Activated T-cell treated with anti-CD3 and anti-CD28 coated beads, Interleukin-2, amount 50 U/mL, for 72 hours (primary cell): ENCODE results near the gene OBSCN. TPM values are rescaled to one million over a fixed set of nuclear protein-coding genes. Genes with fewer than 3 reads are reported as not detected.

ENCODE experiments used
- ATAC-seq, 2 donors: fragments of 150-1000 bp; cut with Tn5 transposase; replicated peaks in 1 of 2; 2 replicates each; pipeline ENCODE4 v1.10.0; 2021; ENCODE audit warnings: moderate library complexity in 2 of 2, mild to moderate bottlenecking in 1 of 2
- DNase-seq, 2 donors: peaks; one replicate each; pipeline ENCODE4 v3.0.0; 2021 to 2022; ENCODE audit warnings: mixed read lengths in 1 of 2
- H3K27ac Mint-ChIP-seq: one replicate; pipeline ENCODE4 v1.8.0; 2022; ENCODE audit warnings: mild to moderate bottlenecking, moderate library complexity, mixed read lengths
- H3K27me3 Mint-ChIP-seq: one replicate; pipeline ENCODE4 v1.8.0; 2022; ENCODE audit warnings: low read depth, mixed read lengths
- H3K36me3 Mint-ChIP-seq, 2 donors: one replicate each; pipeline ENCODE4 v1.8.0; 2022; ENCODE audit warnings: mixed read lengths in 2 of 2, mild to moderate bottlenecking in 1 of 2; ENCODE audit not compliant: insufficient read depth in 2 of 2
- H3K4me1 Mint-ChIP-seq: one replicate; pipeline ENCODE4 v1.8.0; 2022; ENCODE audit warnings: low read depth, mixed read lengths
- H3K4me3 Mint-ChIP-seq, 2 donors: one replicate each; pipeline ENCODE4 v1.8.0; 2022; ENCODE audit warnings: mild to moderate bottlenecking in 2 of 2, mixed read lengths in 2 of 2, moderate library complexity in 2 of 2
- H3K9me3 Mint-ChIP-seq, 2 donors: one replicate each; pipeline ENCODE4 v1.8.0; 2022; ENCODE audit warnings: mixed read lengths in 2 of 2
- total RNA-seq, 2 donors: library from RNA; stranded (reverse); gene quantifications; one replicate each; pipeline ENCODE4 v1.2.3, GENCODE V29; 2022

OBSCN gene
- total RNA-seq, 2 donors from 2014 or later = 25.0 to 27.7 TPM

DNA sequence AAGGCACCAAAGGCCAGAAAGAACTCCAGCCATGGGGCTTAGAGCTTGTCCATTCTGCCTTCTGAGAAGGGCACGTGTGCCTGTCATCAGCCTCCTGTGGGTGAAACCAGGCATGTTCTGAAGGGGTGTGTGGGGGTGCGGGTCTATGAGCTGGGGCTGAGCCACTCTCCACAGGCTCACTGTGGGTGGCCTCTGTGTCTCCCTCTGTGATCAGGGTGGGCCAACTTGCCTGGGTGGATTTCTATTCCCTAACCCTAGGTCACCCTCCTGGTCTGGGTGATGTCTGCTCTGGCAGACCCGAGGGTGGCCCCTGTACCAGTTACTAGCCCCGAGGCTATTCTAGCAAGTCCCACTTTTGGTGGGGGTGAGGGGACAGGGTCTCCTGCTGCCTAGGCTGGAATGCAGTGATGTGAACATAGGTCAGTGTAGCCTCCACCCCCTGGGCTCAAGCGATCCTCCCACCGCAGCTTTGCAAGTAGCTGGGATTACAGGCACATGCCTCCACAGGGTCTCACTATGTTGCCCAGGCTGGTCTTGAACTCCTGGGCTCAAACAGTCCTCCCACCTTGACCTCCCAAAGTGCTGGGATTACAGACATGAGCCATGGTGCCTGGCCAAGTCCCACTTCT lies 104.4 kb downstream of the OBSCN start:
- Mint-ChIP-seq H3K27me3 (no peaks in the 10 kb centered on the region), H3K36me3 (peaks cover 0 to 3% of the 10 kb centered on the region in 2 donors), H3K27ac (no peak overlapping the region), H3K4me1 (no peaks in the 10 kb centered on the region), H3K4me3 (no peak overlapping the region), H3K9me3 (peaks cover 0 to 3% of the 10 kb centered on the region in 2 donors)
- no peak for DNase-seq
- no peak for ATAC-seq

DNA sequence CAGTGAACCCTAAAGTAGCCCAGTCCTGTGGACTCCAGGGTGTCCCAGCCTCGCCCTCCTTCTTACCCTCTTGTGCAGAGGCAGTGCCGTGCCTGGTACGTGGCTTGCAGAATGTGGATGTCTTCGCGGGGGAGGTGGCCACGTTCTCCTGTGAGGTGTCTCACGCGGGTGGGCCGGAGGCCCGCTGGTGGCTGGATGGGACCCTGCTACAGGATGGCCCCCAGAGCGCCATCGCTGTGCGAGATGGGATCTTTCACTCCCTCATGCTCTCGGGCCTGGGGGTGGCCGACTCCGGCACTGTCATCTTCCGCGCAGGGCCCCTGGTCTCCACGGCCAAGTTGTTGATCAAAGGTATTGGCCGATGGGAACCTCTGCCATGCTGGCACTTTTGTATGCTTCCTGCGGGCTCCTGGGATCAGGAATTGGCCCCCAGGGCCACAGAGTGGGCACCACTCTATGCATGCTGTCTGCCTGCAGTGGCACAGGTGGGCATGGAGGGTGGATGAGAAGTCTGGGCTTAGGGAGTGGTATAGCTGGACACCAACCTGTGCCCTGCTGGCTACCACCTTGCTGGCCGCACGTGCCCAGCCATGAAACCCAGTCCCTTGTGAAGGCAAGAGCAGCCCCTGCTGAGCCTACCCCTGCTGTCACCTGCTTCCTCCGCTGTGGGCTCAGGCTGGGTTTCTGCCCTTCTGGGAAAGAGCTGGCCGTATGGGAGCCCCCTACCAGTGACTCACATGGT lies 105.9 kb downstream of the OBSCN start:
- ATAC-seq = no peak
- H3K4me3 Mint-ChIP-seq = no peak overlapping the region
- H3K36me3 Mint-ChIP-seq = peaks cover 0 to 3% of the 10 kb centered on the region in 2 donors
- no peak overlapping the region for H3K27ac Mint-ChIP-seq
- no peaks in the 10 kb centered on the region for H3K27me3 Mint-ChIP-seq
- H3K9me3 Mint-ChIP-seq = peaks cover 0 to 3% of the 10 kb centered on the region in 2 donors
- no peak for DNase-seq
- no peaks in the 10 kb centered on the region for H3K4me1 Mint-ChIP-seq

DNA sequence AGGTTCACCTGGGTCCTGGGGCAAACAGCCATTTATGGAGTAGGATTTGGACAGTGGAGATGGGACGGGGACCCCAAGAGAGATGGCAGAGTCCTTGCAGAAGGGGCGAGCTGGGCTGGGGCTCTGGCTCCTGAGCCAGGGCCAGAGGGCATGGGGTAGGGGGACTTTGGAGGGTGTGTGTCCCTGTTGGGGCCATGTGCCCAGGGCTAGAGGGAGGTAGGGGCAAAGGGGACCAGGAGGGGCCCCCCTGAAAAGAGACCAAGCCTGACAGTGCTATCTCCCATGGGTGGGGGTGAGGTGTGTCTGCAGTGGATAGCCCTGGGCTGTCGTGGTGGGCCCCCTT lies 106.4 kb downstream of the OBSCN start:
- DNase-seq = no peak
- H3K36me3 Mint-ChIP-seq = peaks cover 0 to 3% of the 10 kb centered on the region in 2 donors
- peaks cover 0 to 3% of the 10 kb centered on the region in 2 donors for H3K9me3 Mint-ChIP-seq
- no peak overlapping the region for H3K4me3 Mint-ChIP-seq
- H3K27ac Mint-ChIP-seq = no peak overlapping the region
- no peak for ATAC-seq
- H3K27me3 Mint-ChIP-seq = no peaks in the 10 kb centered on the region
- H3K4me1 Mint-ChIP-seq = no peaks in the 10 kb centered on the region

DNA sequence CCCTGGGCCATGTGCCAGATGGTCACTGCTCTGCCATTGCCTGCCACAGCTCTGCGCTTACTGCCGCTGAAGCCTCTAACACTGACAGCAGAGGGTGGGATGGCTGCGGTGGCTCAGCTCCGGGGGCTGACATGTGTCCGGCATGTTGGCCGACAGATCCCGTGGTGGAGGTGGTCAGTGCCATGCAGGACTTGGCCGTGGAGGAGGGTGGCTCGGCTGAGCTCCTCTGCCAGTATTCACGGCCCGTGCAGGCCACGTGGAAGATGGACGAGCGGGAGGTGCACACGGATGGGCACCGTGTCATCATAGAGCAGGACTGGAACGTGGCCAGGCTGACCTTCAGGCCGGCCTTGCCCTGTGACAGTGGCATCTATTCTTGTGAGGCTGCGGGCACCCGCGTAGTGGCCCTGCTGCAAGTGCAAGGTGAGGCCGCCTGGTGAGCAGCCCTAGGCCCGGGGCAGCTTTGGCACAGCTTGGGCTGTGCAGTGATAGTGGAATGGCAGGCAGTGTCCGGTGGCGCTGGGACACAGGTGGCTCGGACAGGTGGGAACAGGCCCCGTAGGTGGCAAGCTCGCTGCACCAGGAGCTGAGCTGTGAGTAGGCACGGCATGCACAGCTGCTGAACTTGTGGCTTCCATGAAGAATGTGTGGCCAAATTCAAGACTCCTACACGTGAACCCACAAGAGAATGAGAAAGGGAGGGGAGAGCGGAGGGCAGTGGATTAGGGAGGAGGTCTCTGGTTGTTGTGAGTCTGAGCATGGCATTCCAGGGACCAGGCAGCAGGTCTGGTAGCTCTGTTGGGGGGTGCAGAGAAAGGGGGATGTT lies 107.0 kb downstream of the OBSCN start:
- no peaks in the 10 kb centered on the region for H3K4me1 Mint-ChIP-seq
- H3K36me3 Mint-ChIP-seq = peaks cover 0 to 3% of the 10 kb centered on the region in 2 donors
- ATAC-seq (no peak), DNase-seq (no peak)
- H3K9me3 Mint-ChIP-seq = peaks cover 0 to 3% of the 10 kb centered on the region in 2 donors
- no peak overlapping the region for H3K4me3 Mint-ChIP-seq
- no peaks in the 10 kb centered on the region for H3K27me3 Mint-ChIP-seq
- H3K27ac Mint-ChIP-seq = no peak overlapping the region

DNA sequence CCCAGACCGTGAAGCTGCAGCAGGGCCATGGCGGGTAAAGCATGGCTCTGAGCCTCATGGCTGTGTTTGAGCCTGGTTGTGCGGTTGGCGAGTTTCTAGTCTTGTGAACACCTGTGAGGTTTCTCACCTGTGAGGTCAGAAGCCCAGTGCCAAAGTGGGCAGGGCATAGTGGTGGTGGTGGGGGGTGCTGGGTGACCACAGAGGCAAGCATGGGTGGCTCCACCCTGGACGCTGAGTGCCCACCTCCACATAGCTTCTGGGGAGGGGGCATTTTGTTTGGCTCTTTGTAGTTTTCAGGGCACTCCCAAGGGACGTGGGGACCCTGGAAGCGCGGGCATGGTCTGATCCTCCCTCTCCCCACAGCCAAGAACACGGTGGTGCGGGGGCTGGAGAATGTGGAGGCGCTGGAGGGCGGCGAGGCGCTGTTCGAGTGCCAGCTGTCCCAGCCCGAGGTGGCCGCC lies 107.7 kb downstream of the OBSCN start:
- no peak overlapping the region for H3K27ac Mint-ChIP-seq
- no peak for ATAC-seq

DNA sequence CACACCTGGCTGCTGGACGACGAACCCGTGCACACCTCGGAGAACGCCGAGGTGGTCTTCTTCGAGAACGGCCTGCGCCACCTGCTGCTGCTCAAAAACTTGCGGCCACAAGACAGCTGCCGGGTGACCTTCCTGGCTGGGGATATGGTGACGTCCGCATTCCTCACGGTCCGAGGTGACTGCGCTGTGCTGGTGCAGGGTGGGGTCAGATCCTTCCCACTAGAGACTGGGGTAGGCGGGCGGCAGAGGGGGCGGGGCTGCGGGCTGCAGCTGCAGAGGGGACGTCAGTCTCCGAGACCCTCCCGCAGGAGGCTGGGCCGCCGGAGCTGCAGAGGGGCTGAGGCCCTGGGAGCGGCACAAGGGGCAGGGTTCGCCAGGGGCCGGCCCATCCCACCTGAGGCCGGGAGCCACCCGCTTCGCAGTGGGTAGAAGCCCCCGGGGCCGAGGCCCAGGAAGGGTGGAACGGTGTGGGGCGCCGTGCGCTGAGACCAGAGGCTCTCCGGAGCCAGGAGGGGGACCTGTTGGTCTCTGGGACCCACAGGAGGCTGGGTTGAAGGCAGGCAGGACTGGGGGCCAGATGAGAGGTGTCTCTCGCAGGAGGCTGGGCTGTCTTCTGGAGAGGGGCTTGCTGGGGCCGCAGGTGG lies 108.2 kb downstream of the OBSCN start:
- H3K4me3 Mint-ChIP-seq = no peak overlapping the region
- DNase-seq (no peak), ATAC-seq (no peak)
- no peaks in the 10 kb centered on the region for H3K4me1 Mint-ChIP-seq
- peaks cover 0 to 3% of the 10 kb centered on the region in 2 donors for H3K9me3 Mint-ChIP-seq
- no peak overlapping the region for H3K27ac Mint-ChIP-seq
- H3K27me3 Mint-ChIP-seq = no peaks in the 10 kb centered on the region
- H3K36me3 Mint-ChIP-seq = peaks cover 0 to 3% of the 10 kb centered on the region in 2 donors

More for the DNA sequence above, 107.7 kb downstream of the OBSCN start:
- no peaks in the 10 kb centered on the region for H3K4me1 Mint-ChIP-seq
- no peaks in the 10 kb centered on the region for H3K27me3 Mint-ChIP-seq
- H3K36me3 Mint-ChIP-seq = peaks cover 0 to 3% of the 10 kb centered on the region in 2 donors
- no peak for DNase-seq
- peaks cover 0 to 3% of the 10 kb centered on the region in 2 donors for H3K9me3 Mint-ChIP-seq
- H3K4me3 Mint-ChIP-seq = no peak overlapping the region

DNA sequence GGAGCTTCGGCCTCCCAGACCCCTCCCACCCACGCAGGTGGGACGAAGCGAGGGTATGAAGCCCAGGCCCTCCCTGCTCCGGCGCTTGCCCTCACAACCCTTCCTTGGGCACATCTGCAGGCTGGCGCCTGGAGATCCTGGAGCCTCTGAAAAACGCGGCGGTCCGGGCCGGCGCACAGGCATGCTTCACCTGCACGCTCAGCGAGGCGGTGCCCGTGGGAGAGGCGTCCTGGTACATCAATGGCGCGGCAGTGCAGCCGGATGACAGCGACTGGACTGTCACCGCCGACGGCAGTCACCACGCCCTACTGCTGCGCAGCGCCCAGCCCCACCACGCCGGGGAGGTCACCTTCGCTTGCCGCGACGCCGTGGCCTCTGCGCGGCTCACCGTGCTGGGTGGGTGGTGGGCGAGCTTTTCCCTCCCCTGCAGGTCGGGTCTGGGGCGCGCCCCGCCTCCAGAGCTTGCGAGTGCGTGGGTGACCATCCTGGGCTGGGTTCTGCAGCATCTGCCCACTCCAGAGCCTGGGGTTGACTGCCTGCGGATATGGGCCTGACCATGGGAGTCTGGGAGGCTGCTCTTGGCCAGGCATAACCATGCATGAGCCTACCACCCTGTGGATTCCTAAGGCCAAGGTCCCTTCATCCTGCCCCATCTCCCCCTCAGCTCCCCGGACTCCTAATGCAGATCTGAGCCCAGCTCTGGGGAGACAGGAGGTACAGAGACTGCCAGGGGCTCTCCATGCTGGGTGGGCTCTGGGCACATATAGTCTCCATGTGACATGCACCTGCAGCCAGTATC lies 108.9 kb downstream of the OBSCN start:
- Mint-ChIP-seq H3K27ac (no peak overlapping the region), H3K9me3 (peaks cover 0 to 3% of the 10 kb centered on the region in 2 donors), H3K36me3 (peaks cover 0 to 3% of the 10 kb centered on the region in 2 donors), H3K4me3 (no peak overlapping the region), H3K4me1 (no peaks in the 10 kb centered on the region), H3K27me3 (no peaks in the 10 kb centered on the region)
- no peak for ATAC-seq
- DNase-seq = no peak

DNA sequence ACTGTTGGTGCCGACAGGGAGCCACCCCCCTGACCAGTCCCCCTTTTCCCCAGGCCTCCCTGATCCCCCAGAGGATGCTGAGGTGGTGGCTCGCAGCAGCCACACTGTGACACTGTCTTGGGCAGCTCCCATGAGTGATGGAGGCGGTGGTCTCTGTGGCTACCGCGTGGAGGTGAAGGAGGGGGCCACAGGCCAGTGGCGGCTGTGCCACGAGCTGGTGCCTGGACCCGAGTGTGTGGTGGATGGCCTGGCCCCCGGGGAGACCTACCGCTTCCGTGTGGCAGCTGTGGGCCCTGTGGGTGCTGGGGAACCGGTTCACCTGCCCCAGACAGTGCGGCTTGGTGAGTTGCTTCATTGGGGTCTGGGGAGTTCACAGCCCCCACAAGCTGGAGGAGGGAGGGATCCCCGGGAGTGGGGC lies 109.6 kb downstream of the OBSCN start:
- peaks cover 0 to 3% of the 10 kb centered on the region in 2 donors for H3K9me3 Mint-ChIP-seq
- no peak for DNase-seq
- no peaks in the 10 kb centered on the region for H3K27me3 Mint-ChIP-seq
- no peaks in the 10 kb centered on the region for H3K4me1 Mint-ChIP-seq
- H3K36me3 Mint-ChIP-seq = peaks cover 0 to 3% of the 10 kb centered on the region in 2 donors
- no peak overlapping the region for H3K27ac Mint-ChIP-seq
- ATAC-seq = no peak
- no peak overlapping the region for H3K4me3 Mint-ChIP-seq

DNA sequence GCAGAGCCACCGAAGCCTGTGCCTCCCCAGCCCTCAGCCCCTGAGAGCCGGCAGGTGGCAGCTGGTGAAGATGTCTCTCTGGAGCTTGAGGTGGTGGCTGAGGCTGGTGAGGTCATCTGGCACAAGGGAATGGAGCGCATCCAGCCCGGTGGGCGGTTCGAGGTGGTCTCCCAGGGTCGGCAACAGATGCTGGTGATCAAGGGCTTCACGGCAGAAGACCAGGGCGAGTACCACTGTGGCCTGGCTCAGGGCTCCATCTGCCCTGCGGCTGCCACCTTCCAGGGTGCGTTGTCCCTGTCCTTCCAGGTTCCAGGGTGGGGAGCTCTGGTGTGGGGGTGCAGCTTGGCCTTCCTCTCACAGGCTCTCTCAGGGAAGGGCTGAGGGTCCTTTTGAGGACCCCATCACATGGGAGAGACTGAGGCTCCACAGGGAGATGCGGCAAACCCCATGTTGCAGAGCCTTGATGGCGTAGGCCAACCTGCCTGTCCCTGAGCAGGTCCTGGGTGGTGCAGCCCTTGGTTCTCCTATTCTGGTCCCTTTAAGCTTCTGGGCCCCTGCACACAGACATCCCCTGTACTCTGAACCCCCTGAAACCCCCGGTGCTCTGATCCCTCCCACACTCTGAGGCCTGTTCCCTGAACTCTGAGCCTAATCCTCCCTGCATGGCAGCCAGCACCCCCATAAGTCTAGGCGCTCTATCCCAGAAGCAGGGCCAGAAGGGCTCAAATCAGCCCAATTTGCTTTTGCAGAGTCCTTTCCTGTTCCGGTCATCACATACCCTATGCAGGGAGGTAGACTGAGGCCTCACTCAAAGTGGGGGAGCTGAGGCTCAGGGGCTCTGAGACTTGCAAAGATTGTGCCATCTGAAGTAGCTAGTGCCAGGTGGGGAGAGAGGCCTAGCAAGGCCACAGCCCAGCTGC lies 110.3 kb downstream of the OBSCN start:
- H3K27me3 Mint-ChIP-seq = no peaks in the 10 kb centered on the region
- ATAC-seq (no peak), DNase-seq (no peak)
- H3K36me3 Mint-ChIP-seq = peaks cover 0 to 2% of the 10 kb centered on the region in 2 donors
- no peak overlapping the region for H3K27ac Mint-ChIP-seq
- no peaks in the 10 kb centered on the region for H3K4me1 Mint-ChIP-seq
- H3K4me3 Mint-ChIP-seq = no peak overlapping the region
- H3K9me3 Mint-ChIP-seq = no peaks in the 10 kb centered on the region

DNA sequence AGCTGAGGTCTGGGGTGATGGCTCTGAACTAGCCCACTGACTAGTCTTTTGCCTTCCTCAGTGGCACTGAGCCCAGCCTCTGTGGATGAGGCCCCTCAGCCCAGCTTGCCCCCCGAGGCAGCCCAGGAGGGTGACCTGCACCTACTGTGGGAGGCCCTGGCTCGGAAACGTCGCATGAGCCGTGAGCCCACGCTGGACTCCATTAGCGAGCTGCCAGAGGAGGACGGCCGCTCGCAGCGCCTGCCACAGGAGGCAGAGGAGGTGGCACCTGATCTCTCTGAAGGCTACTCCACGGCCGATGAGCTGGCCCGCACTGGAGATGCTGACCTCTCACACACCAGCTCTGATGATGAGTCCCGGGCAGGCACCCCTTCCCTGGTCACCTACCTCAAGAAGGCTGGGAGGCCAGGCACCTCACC lies 111.0 kb downstream of the OBSCN start:
- Mint-ChIP-seq H3K27me3 (no peaks in the 10 kb centered on the region), H3K4me3 (no peak overlapping the region), H3K36me3 (peaks cover 0 to 2% of the 10 kb centered on the region in 2 donors), H3K27ac (no peak overlapping the region), H3K9me3 (no peaks in the 10 kb centered on the region), H3K4me1 (no peaks in the 10 kb centered on the region)
- DNase-seq (no peak), ATAC-seq (no peak)

DNA sequence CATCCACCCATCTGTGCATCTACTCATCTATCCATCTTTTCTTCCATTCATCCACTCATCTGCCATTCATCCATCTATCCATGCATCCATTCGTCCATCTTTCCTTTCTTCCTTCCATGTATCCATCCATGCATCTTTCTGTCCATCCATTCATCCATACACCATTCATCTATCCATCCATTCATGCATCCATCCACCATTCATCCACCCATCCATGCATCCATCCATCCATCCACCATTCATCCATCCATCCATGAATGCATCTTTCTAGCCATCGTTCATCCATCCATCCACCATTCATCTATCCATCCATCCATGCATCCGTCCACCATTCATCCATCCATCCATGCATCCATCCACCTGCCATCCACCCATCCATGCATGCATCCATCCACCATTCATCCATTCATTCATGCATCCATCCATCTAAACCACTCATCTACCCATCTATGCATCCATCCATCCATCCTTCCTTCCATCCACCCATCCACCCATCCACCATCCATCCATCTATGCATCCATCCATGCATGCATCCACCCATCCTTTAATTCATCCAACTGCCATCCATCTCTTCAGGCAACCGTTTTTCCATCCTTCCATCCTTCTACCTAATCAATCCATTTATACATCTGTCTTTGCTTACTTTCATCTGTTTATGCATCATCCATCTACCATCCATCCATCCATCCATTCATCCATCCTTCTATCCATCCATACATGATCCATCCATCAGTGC lies 111.7 kb downstream of the OBSCN start:
- DNase-seq (no peak), ATAC-seq (no peak)
- Mint-ChIP-seq H3K36me3 (peaks cover 0 to 2% of the 10 kb centered on the region in 2 donors), H3K27ac (no peak overlapping the region), H3K9me3 (no peaks in the 10 kb centered on the region), H3K4me3 (no peak overlapping the region), H3K4me1 (no peaks in the 10 kb centered on the region), H3K27me3 (no peaks in the 10 kb centered on the region)
